SJCRH30 (cell line): ENCODE results near the gene PTGER4. TPM values are rescaled to one million over a fixed set of nuclear protein-coding genes. Genes with fewer than 3 reads are reported as not detected.
"Not testable (repeated sequence)": the region's sequence is repeated elsewhere in the genome, so short reads cannot be mapped to it uniquely, and the experiment has no call there.

Experiments
- DNase-seq, 2 experiments: peaks; one replicate each; pipeline ENCODE4 v3.0.0-alpha.2; 2015 to 2020
- H3K27ac ChIP-seq: fragments of 250-450 bp; sonication (Bioruptor Pico); 2 replicates; pipeline ENCODE4 v1.5.1; 2020; ENCODE audit warnings: mild to moderate bottlenecking, moderate library complexity
- H3K27me3 ChIP-seq: fragments of 250-450 bp; sonication (Bioruptor Pico); 2 replicates; pipeline ENCODE4 v1.5.1; 2020; ENCODE audit warnings: mild to moderate bottlenecking, moderate library complexity
- H3K36me3 ChIP-seq: fragments of 250-450 bp; sonication (Bioruptor Pico); 2 replicates; pipeline ENCODE4 v1.5.1; 2020; ENCODE audit warnings: mild to moderate bottlenecking, moderate library complexity
- H3K4me1 ChIP-seq: fragments of 250-450 bp; sonication (Bioruptor Pico); 2 replicates; pipeline ENCODE4 v1.5.1; 2020; ENCODE audit warnings: mild to moderate bottlenecking, moderate library complexity
- H3K4me3 ChIP-seq: fragments of 250-450 bp; sonication (Bioruptor Pico); 2 replicates; pipeline ENCODE4 v1.5.1; 2020; ENCODE audit warnings: mild to moderate bottlenecking, moderate library complexity
- H3K9me3 ChIP-seq: fragments of 250-450 bp; sonication (Bioruptor Pico); replicated peaks from 2 replicates; pipeline ENCODE4 v1.5.1; 2020; ENCODE audit warnings: mild to moderate bottlenecking, moderate library complexity
- total RNA-seq: library from RNA; depleted of rRNA; stranded (reverse); fragments of >200 nt; shearing (Covaris generic); gene quantifications from 2 replicates; pipeline ENCODE4 v1.2.3, GENCODE V29; 2014

PTGER4 gene
- total RNA-seq, 1 experiment from 2014 or later, result 7.4 TPM

DNA sequence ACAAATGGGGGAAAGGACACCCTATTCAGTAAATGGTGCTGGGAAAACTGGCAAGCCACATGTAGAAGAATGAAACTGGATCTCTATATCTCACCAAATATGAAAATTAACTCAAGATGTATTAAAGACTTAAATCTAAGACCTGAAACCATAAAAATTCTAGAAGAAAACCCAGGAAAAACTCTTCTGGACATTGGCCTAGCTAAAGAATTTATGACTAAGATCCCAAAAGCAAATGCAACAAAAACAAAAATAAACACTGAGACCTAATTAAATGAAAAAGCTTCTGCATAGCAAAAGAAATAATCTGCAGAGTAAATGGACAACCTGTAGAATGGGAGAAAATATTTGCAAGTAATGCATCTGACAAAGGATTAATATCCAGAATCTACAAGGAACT, 23.6 kb upstream of the PTGER4 start:
- H3K9me3 ChIP-seq, DNase-seq, H3K27me3 ChIP-seq: not testable (repeated sequence)

DNA sequence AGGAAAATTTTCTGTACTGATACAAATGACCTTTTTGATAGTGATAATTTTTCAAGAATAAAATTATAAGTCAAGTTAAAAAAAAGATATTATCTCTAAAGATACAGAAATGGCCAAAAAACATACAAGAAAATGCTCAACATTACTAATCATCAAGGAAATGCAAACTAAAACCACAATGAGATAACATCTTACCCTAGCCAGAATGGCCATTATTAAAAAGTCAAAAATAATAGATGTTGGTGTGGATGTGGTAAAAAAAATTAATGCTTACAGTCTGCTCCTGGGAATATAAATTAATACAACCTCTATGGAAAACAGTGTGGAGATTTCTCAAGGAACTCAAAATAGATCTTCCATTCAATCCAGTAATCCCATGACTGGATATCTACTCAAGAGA, 22.9 kb upstream of the PTGER4 start:
- H3K4me1 ChIP-seq, result peaks cover 6% of the 10 kb centered on the region; the same call in 1 of the 2 replicates
- H3K27me3 ChIP-seq, result no peaks in the 10 kb centered on the region
- H3K4me3 ChIP-seq, result no peak overlapping the region
- no peaks in the 10 kb centered on the region for H3K9me3 ChIP-seq
- H3K27ac ChIP-seq, result no peak overlapping the region
- DNase-seq, result no peak
- H3K36me3 ChIP-seq, result no peaks in the 10 kb centered on the region

More for the DNA sequence above, 23.6 kb upstream of the PTGER4 start:
- H3K27ac ChIP-seq, H3K36me3 ChIP-seq, H3K4me3 ChIP-seq, H3K4me1 ChIP-seq: not testable (repeated sequence)

DNA sequence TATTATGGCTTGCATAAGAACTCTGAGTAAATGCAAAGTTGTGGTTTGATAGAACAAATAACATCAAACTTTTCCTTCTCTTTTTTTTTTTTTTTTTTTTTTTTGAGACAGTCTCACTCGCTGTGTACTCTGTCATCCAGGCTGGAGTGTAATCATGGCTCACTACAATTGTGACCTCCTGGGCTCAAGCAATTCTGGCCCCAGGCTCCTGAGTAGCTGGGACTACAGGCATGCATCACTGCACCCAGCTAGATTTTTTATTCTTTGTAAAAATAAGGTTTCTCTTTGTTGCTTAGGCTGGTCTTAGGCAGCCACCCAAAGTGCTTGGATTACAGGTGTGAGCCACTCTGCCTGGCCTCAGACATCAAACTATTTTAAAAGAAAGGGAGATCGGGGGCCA, 19.0 kb upstream of the PTGER4 start:
- Histone ChIP-seq H3K4me1 (no peaks in the 10 kb centered on the region), H3K4me3 (no peak overlapping the region), H3K36me3 (no peaks in the 10 kb centered on the region), H3K27ac (no peak overlapping the region), H3K9me3 (no peaks in the 10 kb centered on the region), H3K27me3 (no peaks in the 10 kb centered on the region)
- no peak for DNase-seq

DNA sequence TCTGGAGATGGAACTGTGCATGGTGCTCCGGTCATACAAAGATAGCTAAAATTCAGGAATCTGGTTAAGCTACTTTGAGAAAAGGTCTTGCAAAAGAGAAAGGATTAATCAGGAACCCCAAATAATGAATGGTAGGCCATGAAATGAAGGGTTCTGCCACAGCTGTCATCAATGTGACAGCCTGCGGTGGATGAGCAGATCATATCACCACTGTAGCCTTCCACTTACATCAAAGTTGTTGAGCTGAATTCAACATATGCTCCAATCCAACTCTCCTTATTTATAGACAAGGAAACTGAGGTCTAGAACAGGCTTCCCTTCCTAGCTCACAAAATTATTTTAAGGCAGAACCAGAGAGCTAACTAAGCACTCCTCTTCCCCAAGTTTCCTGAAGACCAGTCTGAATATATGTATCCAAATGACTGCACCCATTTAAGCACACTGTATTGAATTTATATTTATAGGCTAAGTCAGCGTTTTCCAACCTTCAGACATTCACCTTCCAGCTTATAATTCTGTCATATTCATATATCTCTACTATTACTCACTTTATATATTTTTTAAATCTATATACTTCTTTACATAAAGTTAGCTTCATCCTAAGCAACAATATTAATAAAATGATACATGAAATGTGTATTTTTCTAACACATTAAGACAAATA, 13.9 kb upstream of the PTGER4 start:
- peaks cover 16% of the 10 kb centered on the region for H3K4me1 ChIP-seq
- H3K36me3 ChIP-seq, result no peaks in the 10 kb centered on the region
- no peaks in the 10 kb centered on the region for H3K9me3 ChIP-seq
- no peak for DNase-seq
- no peak overlapping the region for H3K27ac ChIP-seq
- no peak overlapping the region for H3K4me3 ChIP-seq
- no peaks in the 10 kb centered on the region for H3K27me3 ChIP-seq

DNA sequence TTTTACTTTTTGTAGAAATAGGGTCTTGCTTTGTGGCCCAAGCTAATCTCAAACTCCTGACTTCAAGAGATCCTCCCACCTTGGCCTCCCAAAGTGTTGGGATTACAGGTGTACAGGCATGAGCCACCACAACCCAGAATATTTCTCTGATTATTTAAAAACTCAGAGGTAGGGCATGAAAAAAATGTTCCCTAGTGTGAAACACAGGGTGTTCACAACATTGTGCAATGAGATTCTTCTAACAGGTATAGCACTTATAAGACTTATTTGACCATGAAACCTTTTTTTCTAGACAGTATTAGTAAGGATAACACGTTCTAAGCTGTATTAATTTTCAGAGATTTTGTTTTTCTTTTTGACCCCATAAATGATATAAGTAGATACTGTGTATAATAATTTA, 13.1 kb upstream of the PTGER4 start:
- H3K9me3 ChIP-seq, result no peaks in the 10 kb centered on the region
- DNase-seq, result no peak
- no peaks in the 10 kb centered on the region for H3K36me3 ChIP-seq
- H3K4me3 ChIP-seq, result no peak overlapping the region
- H3K27ac ChIP-seq, result no peak overlapping the region
- H3K27me3 ChIP-seq, result no peaks in the 10 kb centered on the region
- peaks cover 16% of the 10 kb centered on the region for H3K4me1 ChIP-seq

DNA sequence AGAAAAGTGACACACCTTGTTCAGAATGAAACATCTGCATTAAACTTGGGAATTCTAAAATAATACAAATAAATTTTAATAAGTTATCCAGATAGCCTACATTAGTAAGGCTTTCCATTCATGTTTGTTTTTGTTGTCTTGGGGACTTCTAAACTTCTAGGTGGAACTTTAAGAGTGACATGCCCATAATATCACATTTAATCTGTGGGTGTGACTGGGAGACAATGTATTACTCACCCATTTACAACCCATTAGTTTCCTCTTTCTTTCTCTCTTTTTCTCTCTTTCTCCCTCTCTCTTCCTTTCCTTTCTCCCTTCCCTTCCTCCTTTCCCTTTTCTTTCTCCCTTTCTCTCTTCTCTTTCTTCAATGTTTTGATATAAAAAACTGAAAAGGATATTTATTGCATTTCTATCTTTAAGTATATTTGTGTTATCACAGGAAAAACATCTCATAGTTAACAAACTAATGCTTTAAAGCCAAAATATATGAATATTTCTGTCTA, 12.5 kb upstream of the PTGER4 start:
- no peaks in the 10 kb centered on the region for H3K27me3 ChIP-seq
- no peak for DNase-seq
- no peak overlapping the region for H3K4me3 ChIP-seq
- no peaks in the 10 kb centered on the region for H3K9me3 ChIP-seq
- H3K27ac ChIP-seq, result no peak overlapping the region
- H3K4me1 ChIP-seq, result peaks cover 16% of the 10 kb centered on the region
- no peaks in the 10 kb centered on the region for H3K36me3 ChIP-seq

DNA sequence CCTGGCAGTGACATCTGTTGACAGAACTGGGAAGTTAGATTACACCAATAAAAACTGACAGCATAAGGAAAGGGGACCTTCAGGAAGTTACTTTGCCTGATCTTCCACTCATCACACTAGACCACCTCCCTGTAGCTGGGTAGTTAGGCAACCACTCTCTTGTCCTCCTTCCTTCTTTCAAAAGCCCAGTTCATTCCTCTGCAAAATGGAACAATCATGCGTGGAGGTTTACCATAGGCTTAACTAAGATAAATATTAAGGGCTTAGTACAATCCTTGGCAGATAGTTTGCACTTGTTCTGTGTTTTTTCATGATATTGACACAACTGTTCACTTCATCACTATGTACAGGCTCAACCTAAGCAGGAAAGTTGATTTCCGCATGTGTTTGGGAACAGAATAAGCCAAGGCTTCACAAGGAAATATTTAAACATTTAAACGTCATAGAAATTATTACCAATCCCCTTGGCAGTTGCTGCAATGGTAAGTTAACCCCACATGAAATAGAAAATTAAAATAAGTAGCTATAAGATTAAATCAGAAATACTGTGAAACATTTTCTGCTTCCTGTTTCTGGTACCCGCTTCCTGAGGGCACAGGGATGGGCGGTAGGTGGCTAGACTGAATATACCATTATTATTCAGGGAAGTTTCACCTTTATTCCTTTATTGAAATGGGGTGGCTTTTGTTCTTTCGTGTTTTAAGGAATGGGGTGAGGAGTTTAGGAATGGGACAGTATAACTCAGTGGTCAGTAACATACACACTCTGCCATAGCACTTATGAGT, 9.9 kb upstream of the PTGER4 start:
- no peaks in the 10 kb centered on the region for H3K27me3 ChIP-seq
- no peak overlapping the region for H3K27ac ChIP-seq
- no peaks in the 10 kb centered on the region for H3K9me3 ChIP-seq
- no peak overlapping the region for H3K4me3 ChIP-seq
- peak; percentile 50 to 87 for DNase-seq
- peaks cover 16% of the 10 kb centered on the region for H3K4me1 ChIP-seq
- no peaks in the 10 kb centered on the region for H3K36me3 ChIP-seq

DNA sequence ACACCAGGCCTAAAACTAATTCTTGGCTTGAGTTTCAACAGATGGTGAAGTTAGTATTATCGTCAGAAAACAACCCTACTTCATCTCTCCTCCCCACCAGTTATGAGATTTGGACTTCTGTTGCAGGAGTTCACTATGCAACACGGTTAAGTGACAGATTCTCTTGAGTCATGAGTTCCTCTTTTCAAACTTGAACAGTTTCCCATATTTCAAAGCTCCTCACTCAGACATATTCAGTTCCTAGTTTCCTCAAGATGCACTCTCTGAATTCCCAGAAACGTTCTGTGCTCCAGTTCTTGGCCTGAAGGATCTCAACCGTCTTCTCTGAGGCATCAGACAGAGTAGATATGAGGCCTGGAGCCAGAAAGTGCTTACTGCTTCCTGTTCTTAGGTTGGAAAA, 7.3 kb upstream of the PTGER4 start:
- Histone ChIP-seq H3K27me3 (no peaks in the 10 kb centered on the region), H3K36me3 (no peaks in the 10 kb centered on the region), H3K4me1 (peaks cover 24% of the 10 kb centered on the region), H3K9me3 (no peaks in the 10 kb centered on the region), H3K4me3 (no peak overlapping the region), H3K27ac (no peak overlapping the region)
- DNase-seq, result no peak

DNA sequence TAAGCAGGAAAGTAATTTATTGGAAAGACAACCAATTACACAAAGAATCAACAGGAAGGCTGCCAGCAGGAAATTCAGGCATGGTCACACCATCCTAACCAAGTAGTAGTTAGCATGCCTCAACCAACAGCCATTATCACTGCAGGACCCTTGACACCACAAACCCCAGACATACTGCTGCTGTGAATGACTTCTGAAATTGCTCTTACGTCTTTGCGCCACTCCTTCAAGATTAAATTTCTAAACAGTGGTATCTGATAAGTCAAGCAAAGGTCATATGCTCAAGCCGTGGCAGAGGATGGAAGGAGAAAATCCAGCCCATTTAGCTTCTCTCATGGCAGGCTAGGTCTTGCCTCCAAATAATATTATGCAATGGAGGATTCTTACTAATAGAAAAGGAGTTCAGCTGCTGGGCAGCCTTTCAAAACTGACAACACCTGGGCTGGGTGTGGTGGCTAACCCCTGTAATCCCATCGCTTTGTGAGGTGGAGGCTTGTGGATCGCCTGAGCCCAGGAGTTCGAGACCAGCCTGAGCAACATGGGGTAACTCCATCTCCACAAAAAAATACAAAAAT, 5.0 kb upstream of the PTGER4 start:
- no peak overlapping the region for H3K27ac ChIP-seq
- DNase-seq, result no peak

DNA sequence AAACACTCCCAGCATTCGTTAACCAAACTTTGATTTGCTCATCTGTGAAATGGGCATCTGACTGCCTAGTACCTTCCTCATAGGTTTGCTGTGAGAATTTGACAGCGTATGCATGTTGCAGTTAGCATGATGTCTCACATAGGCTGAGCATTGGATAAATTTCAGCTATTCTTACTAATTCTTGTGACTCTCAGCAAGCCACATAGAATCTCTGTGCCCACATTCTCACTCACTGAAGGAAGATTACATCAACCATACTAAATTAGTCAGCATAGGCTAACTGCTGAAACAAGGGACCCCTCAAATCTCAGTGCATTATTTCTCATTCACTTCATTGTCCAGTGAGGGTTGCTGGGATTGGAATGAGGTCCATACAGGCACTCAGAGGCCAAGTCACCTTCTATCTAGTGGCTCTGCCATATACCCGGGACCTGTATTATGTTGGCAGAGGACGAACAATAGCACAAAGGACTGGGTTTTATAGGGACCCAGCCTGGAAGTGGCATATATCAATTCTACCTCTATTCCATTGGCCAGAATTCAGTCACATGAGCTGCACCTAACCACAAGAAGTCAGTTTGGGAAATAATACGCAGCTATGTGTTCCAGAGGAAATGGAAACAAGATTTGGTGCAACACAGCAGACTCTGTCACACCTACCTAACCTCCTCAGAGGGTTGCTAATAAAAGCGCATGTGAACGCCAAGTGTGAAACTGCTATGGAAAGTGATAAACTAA, 4.2 kb upstream of the PTGER4 start:
- H3K27me3 ChIP-seq, result no peaks in the 10 kb centered on the region
- peaks cover 8% of the 10 kb centered on the region for H3K4me1 ChIP-seq
- no peaks in the 10 kb centered on the region for H3K9me3 ChIP-seq
- no peak overlapping the region for H3K27ac ChIP-seq
- DNase-seq, result no peak
- no peak overlapping the region for H3K4me3 ChIP-seq
- H3K36me3 ChIP-seq, result no peaks in the 10 kb centered on the region

More for the DNA sequence above, 5.0 kb upstream of the PTGER4 start:
- Histone ChIP-seq H3K4me3 (no peak overlapping the region), H3K27me3 (no peaks in the 10 kb centered on the region), H3K36me3 (no peaks in the 10 kb centered on the region), H3K4me1 (peaks cover 16% of the 10 kb centered on the region), H3K9me3 (no peaks in the 10 kb centered on the region)

DNA sequence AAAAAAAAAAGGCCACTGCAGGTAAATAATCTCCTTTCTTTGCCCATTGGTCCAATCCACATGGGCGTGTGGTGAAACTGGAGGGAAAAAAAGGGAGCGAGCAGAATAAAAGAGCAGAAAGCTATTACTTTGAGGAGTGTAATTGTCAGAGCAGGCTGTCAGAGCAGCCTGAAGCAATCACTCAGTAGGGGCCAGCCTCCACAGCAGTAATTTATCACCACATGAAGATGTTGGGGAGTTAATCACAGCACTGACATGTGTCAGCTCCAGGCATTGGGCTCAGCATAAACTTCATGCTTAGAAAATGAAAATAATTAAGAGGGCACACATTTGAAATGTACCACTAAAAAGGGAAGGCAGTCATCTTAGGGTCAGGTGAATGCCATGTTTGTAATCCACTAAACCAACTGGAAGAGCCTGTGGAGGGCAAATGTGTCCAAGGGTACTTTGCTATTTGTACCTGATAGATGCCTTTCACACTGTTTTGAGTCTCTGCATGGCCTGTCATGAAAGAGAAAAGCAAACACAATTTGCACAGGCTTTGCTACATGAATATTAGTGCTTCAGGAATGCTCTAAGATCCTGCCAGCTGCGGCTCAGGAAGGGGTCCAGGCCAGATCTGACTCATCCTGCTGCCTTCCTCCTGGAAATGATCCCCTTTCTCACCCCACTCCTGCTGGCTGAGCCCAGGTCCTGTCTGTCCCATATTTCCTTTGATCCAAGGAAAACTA, 2.9 kb upstream of the PTGER4 start:
- H3K27ac ChIP-seq, result peak overlapping the region; percentile 62
- H3K9me3 ChIP-seq, result no peaks in the 10 kb centered on the region; the same call in 1 of the 2 replicates
- peak; percentile 80 to 88 for DNase-seq
- peak overlapping the region; percentile 64 for H3K4me3 ChIP-seq
- H3K36me3 ChIP-seq, result no peaks in the 10 kb centered on the region; the same call in 1 of the 2 replicates
- H3K27me3 ChIP-seq, result no peaks in the 10 kb centered on the region
- peaks cover 7% of the 10 kb centered on the region for H3K4me1 ChIP-seq

DNA sequence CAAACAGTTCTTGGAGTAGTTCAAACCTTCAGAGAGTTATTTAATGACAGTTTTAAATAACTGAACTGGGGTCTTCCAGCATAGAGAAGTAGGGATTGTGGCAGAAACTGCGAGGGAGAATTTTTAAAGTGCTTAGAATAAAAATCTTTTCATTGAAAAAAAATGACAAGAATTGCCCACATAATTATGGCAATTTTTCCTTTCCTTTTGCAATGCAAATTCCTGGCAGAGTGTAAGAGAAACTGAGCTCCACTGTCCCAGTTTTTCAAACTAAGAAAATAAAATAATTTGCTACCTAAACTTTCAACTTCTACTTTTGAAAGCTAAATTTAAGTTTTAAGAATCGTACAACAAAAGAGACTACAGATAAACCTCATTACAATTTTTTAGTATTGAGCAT, 2.3 kb upstream of the PTGER4 start:
- Histone ChIP-seq H3K36me3 (no peaks in the 10 kb centered on the region; the same call in 1 of the 2 replicates), H3K4me1 (peaks cover 7% of the 10 kb centered on the region), H3K9me3 (no peaks in the 10 kb centered on the region; the same call in 1 of the 2 replicates), H3K27ac (peak overlapping the region; percentile 62), H3K4me3 (peak overlapping the region; percentile 64), H3K27me3 (no peaks in the 10 kb centered on the region)
- DNase-seq, result no peak

DNA sequence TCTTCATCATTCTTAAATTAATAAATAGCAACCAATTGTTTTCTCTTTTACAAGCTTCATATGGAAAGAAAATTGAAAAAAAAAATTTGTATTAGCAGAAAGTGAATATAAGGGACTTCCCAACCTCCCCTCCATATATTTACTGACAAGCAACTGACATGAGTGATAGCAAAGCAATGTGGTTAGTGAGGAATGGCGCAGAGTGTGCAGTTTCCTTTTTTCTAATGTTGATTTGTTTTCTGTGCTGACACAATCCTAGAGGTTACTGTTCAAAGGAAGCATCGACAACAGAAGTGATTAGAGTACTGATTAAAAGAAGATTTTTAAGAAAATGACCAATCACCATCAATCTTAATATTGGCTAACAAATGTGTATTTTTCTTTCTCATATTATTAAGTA, 1.7 kb upstream of the PTGER4 start:
- peak in 1 of 2 experiments; percentile 38 for DNase-seq
- no peaks in the 10 kb centered on the region for H3K27me3 ChIP-seq
- H3K9me3 ChIP-seq, result no peaks in the 10 kb centered on the region; the same call in 1 of the 2 replicates
- H3K36me3 ChIP-seq, result no peaks in the 10 kb centered on the region; the same call in 1 of the 2 replicates
- H3K4me3 ChIP-seq, result peak overlapping the region; percentile 64
- peaks cover 12% of the 10 kb centered on the region for H3K4me1 ChIP-seq
- peak overlapping the region; percentile 62 for H3K27ac ChIP-seq
